Naive B cell (primary cell): ENCODE measurements around the gene OR56A3. TPM values are rescaled to one million over a fixed set of nuclear protein-coding genes. Genes with fewer than 3 reads are reported as not detected.
"Not testable (repeated sequence)": the region's sequence is repeated elsewhere in the genome, so short reads cannot be mapped to it uniquely, and the experiment has no call there.

Source experiments
- ATAC-seq, 2 donors: fragments of 150-1000 bp; cut with Tn5 transposase; 2 replicates each; pipeline ENCODE4 v1.10.0; 2021; ENCODE audit warnings: low read depth in 2 of 2, mild to moderate bottlenecking in 2 of 2, moderate library complexity in 2 of 2
- DNase-seq: peaks from one replicate; pipeline ENCODE4 v3.0.0; 2022
- H3K27ac Mint-ChIP-seq, 6 donors: one replicate each; pipeline ENCODE4 v1.8.0; 2020 to 2022; ENCODE audit warnings: mild to moderate bottlenecking in 6 of 6, mixed read lengths in 6 of 6, moderate library complexity in 5 of 6, inconsistent platforms in 2 of 6
- H3K27me3 Mint-ChIP-seq, 3 donors: one replicate each; pipeline ENCODE4 v1.8.0; 2021 to 2022; ENCODE audit warnings: mixed read lengths in 3 of 3, mild to moderate bottlenecking in 1 of 3
- H3K36me3 Mint-ChIP-seq, 2 donors: one replicate each; pipeline ENCODE4 v1.8.0; 2020 to 2022; ENCODE audit warnings: mixed read lengths in 2 of 2, inconsistent platforms in 1 of 2, mild to moderate bottlenecking in 1 of 2
- H3K4me1 Mint-ChIP-seq, 3 donors: one replicate each; pipeline ENCODE4 v1.8.0; 2020 to 2022; ENCODE audit warnings: mixed read lengths in 3 of 3, inconsistent platforms in 1 of 3, mild to moderate bottlenecking in 1 of 3, moderate library complexity in 1 of 3
- H3K4me3 Mint-ChIP-seq, 8 donors: one replicate each; pipeline ENCODE4 v1.8.0; 2020 to 2022; ENCODE audit warnings: mild to moderate bottlenecking in 8 of 8, mixed read lengths in 8 of 8, moderate library complexity in 8 of 8, inconsistent platforms in 2 of 8
- H3K9me3 Mint-ChIP-seq, 7 donors: one replicate each; pipeline ENCODE4 v1.8.0; 2020 to 2022; ENCODE audit warnings: mixed read lengths in 7 of 7, mild to moderate bottlenecking in 5 of 7, inconsistent platforms in 2 of 7, moderate library complexity in 1 of 7
- polyA plus RNA-seq, 6 donors: library from polyadenylated mRNA; unstranded; fragments of 300-500 nt; fragmentation: Illumina TruSeq; gene quantifications; one replicate each; pipeline ENCODE4 v1.2.3, GENCODE V29; 2021; ENCODE audit warnings: low read depth in 6 of 6

Gene OR56A3
- polyA plus RNA-seq, 6 donors from 2014 or later, result not detected

- Mint-ChIP-seq H3K4me1 (no peaks in the 10 kb centered on the region), H3K27ac (no peak overlapping the region), H3K27me3 (peaks cover 0 to 9% (median 6%) of the 10 kb centered on the region in 3 donors), H3K4me3 (peak overlapping the region in 2 of 8 donors; percentile 16 to 79), H3K36me3 (no peaks in the 10 kb centered on the region), H3K9me3 (peaks cover 0 to 13% (median 6%) of the 10 kb centered on the region in 7 donors)
- DNase-seq (no peak), ATAC-seq (no peak)
Observed at GRCh38 chr11:5937868-5938602, 4.0 kb upstream of the OR56A3 start.

GRCh38 chr11:5938603-5938965 is 3.5 kb upstream of the OR56A3 start:
- no peak for ATAC-seq

GRCh38 chr11:5940748-5941147 is 1.3 kb upstream of the OR56A3 start:
- no peak overlapping the region for H3K4me3 Mint-ChIP-seq
- peaks cover 0 to 9% (median 4%) of the 10 kb centered on the region in 7 donors for H3K9me3 Mint-ChIP-seq
- peaks cover 0 to 17% (median 6%) of the 10 kb centered on the region in 3 donors for H3K27me3 Mint-ChIP-seq
- H3K36me3 Mint-ChIP-seq, result no peaks in the 10 kb centered on the region
- DNase-seq, result no peak
- H3K27ac Mint-ChIP-seq, result no peak overlapping the region
- ATAC-seq, result no peak
- no peaks in the 10 kb centered on the region for H3K4me1 Mint-ChIP-seq

More at GRCh38 chr11:5938603-5938965, 3.5 kb upstream of the OR56A3 start:
- DNase-seq, result no peak
- no peak overlapping the region for H3K27ac Mint-ChIP-seq
- H3K4me3 Mint-ChIP-seq, result no peak overlapping the region
- no peaks in the 10 kb centered on the region for H3K36me3 Mint-ChIP-seq
- peaks cover 0 to 10% (median 6%) of the 10 kb centered on the region in 3 donors for H3K27me3 Mint-ChIP-seq
- no peaks in the 10 kb centered on the region for H3K4me1 Mint-ChIP-seq
- peaks cover 0 to 13% (median 4%) of the 10 kb centered on the region in 7 donors for H3K9me3 Mint-ChIP-seq

GRCh38 chr11:5955586-5955985 is 13.5 kb downstream of the OR56A3 start:
- H3K27me3 Mint-ChIP-seq, result peaks cover 0 to 4% (median 0%) of the 10 kb centered on the region in 3 donors
- no peak overlapping the region for H3K27ac Mint-ChIP-seq
- ATAC-seq (no peak), DNase-seq (no peak)
- H3K4me1 Mint-ChIP-seq, result no peaks in the 10 kb centered on the region
- no peaks in the 10 kb centered on the region for H3K36me3 Mint-ChIP-seq
- no peak overlapping the region for H3K4me3 Mint-ChIP-seq
- peaks cover 0 to 15% (median 10%) of the 10 kb centered on the region in 7 donors for H3K9me3 Mint-ChIP-seq

- H3K36me3 Mint-ChIP-seq, result peaks cover 5 to 14% of the 10 kb centered on the region in 2 donors
- not testable (repeated sequence) for H3K4me3 Mint-ChIP-seq, H3K27ac Mint-ChIP-seq, ATAC-seq, H3K27me3 Mint-ChIP-seq, DNase-seq, H3K4me1 Mint-ChIP-seq
- H3K9me3 Mint-ChIP-seq, result peaks cover 6 to 54% (median 41%) of the 10 kb centered on the region in 7 donors
Observed at GRCh38 chr11:5960704-5961320, 18.8 kb downstream of the OR56A3 start.

- Mint-ChIP-seq H3K36me3 (peaks cover 5 to 14% of the 10 kb centered on the region in 2 donors), H3K9me3 (peaks cover 10 to 35% (median 20%) of the 10 kb centered on the region in 7 donors), H3K27ac (no peak overlapping the region), H3K4me1 (no peaks in the 10 kb centered on the region), H3K27me3 (peaks cover 10 to 22% (median 10%) of the 10 kb centered on the region in 3 donors), H3K4me3 (no peak overlapping the region)
- no peak for ATAC-seq
- no peak for DNase-seq
Observed at GRCh38 chr11:5966958-5967357, 24.9 kb downstream of the OR56A3 start.

GRCh38 chr11:5967708-5968107 is 25.7 kb downstream of the OR56A3 start:
- peaks cover 10 to 28% (median 15%) of the 10 kb centered on the region in 7 donors for H3K9me3 Mint-ChIP-seq
- H3K27me3 Mint-ChIP-seq, result peaks cover 10 to 22% (median 10%) of the 10 kb centered on the region in 3 donors
- no peak for ATAC-seq
- H3K4me1 Mint-ChIP-seq, result no peaks in the 10 kb centered on the region
- DNase-seq, result no peak
- no peak overlapping the region for H3K4me3 Mint-ChIP-seq
- H3K27ac Mint-ChIP-seq, result no peak overlapping the region
- H3K36me3 Mint-ChIP-seq, result peaks cover 4 to 14% of the 10 kb centered on the region in 2 donors

GRCh38 chr11:5968394-5968793 is 26.3 kb downstream of the OR56A3 start, which contains the start of gene OR56A5:
Gene OR56A5 (minus strand): TSS chr11:5968494. CDS start chr11:5968494, 0 bp downstream.
- Mint-ChIP-seq H3K4me3 (no peak within 1 kb of the TSS), H3K27me3 (peaks cover 10 to 22% (median 10%) of the 10 kb centered on the region in 3 donors), H3K27ac (no peak within 1 kb of the TSS), H3K9me3 (peaks cover 6 to 21% (median 9%) of the 10 kb centered on the region in 7 donors), H3K4me1 (no peaks in the 10 kb centered on the region), H3K36me3 (peaks cover 0 to 7% of the 10 kb centered on the region in 2 donors)
- no peak for DNase-seq
- ATAC-seq, result no peak

- Mint-ChIP-seq H3K36me3 (no peaks in the 10 kb centered on the region), H3K4me1 (no peaks in the 10 kb centered on the region), H3K27ac (no peak overlapping the region), H3K27me3 (peaks cover 5 to 14% (median 10%) of the 10 kb centered on the region in 3 donors), H3K9me3 (peaks cover 3 to 24% (median 7%) of the 10 kb centered on the region in 7 donors), H3K4me3 (no peak overlapping the region)
- no peak for ATAC-seq
- no peak for DNase-seq
Observed at GRCh38 chr11:5973530-5973929, 31.5 kb downstream of the OR56A3 start.

- Mint-ChIP-seq H3K27ac (no peak overlapping the region), H3K36me3 (no peaks in the 10 kb centered on the region), H3K4me1 (no peaks in the 10 kb centered on the region), H3K4me3 (no peak overlapping the region), H3K9me3 (peaks cover 0 to 30% (median 10%) of the 10 kb centered on the region in 7 donors), H3K27me3 (peaks cover 17 to 31% (median 22%) of the 10 kb centered on the region in 3 donors)
- ATAC-seq (no peak), DNase-seq (no peak)
Observed at GRCh38 chr11:5983443-5983842, 41.4 kb downstream of the OR56A3 start.

- no peaks in the 10 kb centered on the region for H3K36me3 Mint-ChIP-seq
- DNase-seq (no peak), ATAC-seq (no peak)
- H3K27ac Mint-ChIP-seq, result no peak within 1 kb of the TSS
- no peaks in the 10 kb centered on the region for H3K4me1 Mint-ChIP-seq
- H3K4me3 Mint-ChIP-seq, result no peak within 1 kb of the TSS
- H3K9me3 Mint-ChIP-seq, result peaks cover 0 to 8% (median 0%) of the 10 kb centered on the region in 7 donors
- H3K27me3 Mint-ChIP-seq, result peaks cover 28 to 47% (median 28%) of the 10 kb centered on the region in 3 donors
Observed at GRCh38 chr11:5986885-5987284, 44.8 kb downstream of the OR56A3 start, which contains the start of gene OR52L1. Gene OR52L1 (minus strand): TSS chr11:5986985. CDS start chr11:5986930, 55 bp downstream.

- no peak for ATAC-seq
- peaks cover 18 to 33% (median 24%) of the 10 kb centered on the region in 3 donors for H3K27me3 Mint-ChIP-seq
- H3K4me3 Mint-ChIP-seq, result no peak overlapping the region
- H3K27ac Mint-ChIP-seq, result no peak overlapping the region
- DNase-seq, result no peak
- no peaks in the 10 kb centered on the region for H3K36me3 Mint-ChIP-seq
- no peaks in the 10 kb centered on the region for H3K4me1 Mint-ChIP-seq
- peaks cover 0 to 5% (median 0%) of the 10 kb centered on the region in 7 donors for H3K9me3 Mint-ChIP-seq
Observed at GRCh38 chr11:5989203-5989602, 47.2 kb downstream of the OR56A3 start.

GRCh38 chr11:5992150-5992549 is 50.1 kb downstream of the OR56A3 start:
- Mint-ChIP-seq H3K27ac (no peak overlapping the region), H3K36me3 (no peaks in the 10 kb centered on the region), H3K4me3 (no peak overlapping the region), H3K9me3 (peaks cover 0 to 5% (median 0%) of the 10 kb centered on the region in 7 donors), H3K27me3 (peaks cover 10 to 19% (median 15%) of the 10 kb centered on the region in 3 donors), H3K4me1 (no peaks in the 10 kb centered on the region)
- DNase-seq, result no peak
- ATAC-seq, result no peak
